GM12878 (cell line): Measurements from ENCODE around the gene LETMD1.

Source experiments
- CTCF ChIP-seq, 3 experiments: IDR thresholded peaks in 2 of 3; conservative IDR thresholded peaks in 1 of 3; 2 replicates each; pipeline ENCODE4 v1.5.1; 2011; ENCODE audit warnings: low read depth in 3 of 3, low read length in 3 of 3, mild to moderate bottlenecking in 3 of 3, control low read depth in 2 of 3, moderate library complexity in 2 of 3, inconsistent platforms in 1 of 3, mixed read lengths in 1 of 3; ENCODE audit not compliant: control insufficient read depth in 2 of 3, insufficient read depth in 1 of 3; ENCODE audit errors: extremely low read depth in 1 of 3
- EP300 ChIP-seq, 2 experiments: fragments of 150-350 bp in 1 of 2; IDR thresholded peaks; 2 replicates each; pipeline ENCODE4 v1.6.1; 2011 to 2012; ENCODE audit warnings: low read depth in 2 of 2, low read length in 2 of 2, borderline replicate concordance in 1 of 2, improper control_type of control experiment in 1 of 2, inconsistent platforms in 1 of 2; ENCODE audit not compliant: control insufficient read depth in 1 of 2
- FOXM1 ChIP-seq: IDR thresholded peaks from 2 replicates; pipeline ENCODE4 v1.6.1; 2012; ENCODE audit warnings: low read depth, mild to moderate bottlenecking, inconsistent platforms, low read length, moderate library complexity
- NFXL1 ChIP-seq: fragments of 450-650 bp; IDR thresholded peaks from 2 replicates; pipeline ENCODE4 v1.6.1; 2017; ENCODE audit warnings: antibody characterized with exemption, mild to moderate bottlenecking, borderline replicate concordance
- NR2F1 ChIP-seq: fragments of 450-650 bp; conservative IDR thresholded peaks from 2 replicates; pipeline ENCODE4 v1.6.1; 2017; ENCODE audit warnings: mild to moderate bottlenecking
- RB1 ChIP-seq: fragments of 450-650 bp; formaldehyde crosslinking; IDR thresholded peaks from 2 replicates; pipeline ENCODE4 v1.6.1; 2017; ENCODE audit warnings: mild to moderate bottlenecking, borderline replicate concordance
- SIN3A ChIP-seq: IDR thresholded peaks from 2 replicates; pipeline ENCODE4 v1.6.1; 2012; ENCODE audit warnings: low read depth, low read length, improper control_type of control experiment
- SMC3 ChIP-seq: IDR thresholded peaks from 2 replicates; pipeline ENCODE4 v1.6.1; 2011; ENCODE audit warnings: low read length, improper control_type of control experiment, borderline replicate concordance
- SP1 ChIP-seq: IDR thresholded peaks from one replicate; pipeline ENCODE4 v1.6.1; 2011; ENCODE audit warnings: low read depth, low read length
- ZBTB33 ChIP-seq: fragments of 450-650 bp; IDR thresholded peaks from 2 replicates; pipeline ENCODE4 v1.6.1; 2017; ENCODE audit warnings: mild to moderate bottlenecking
- ZZZ3 ChIP-seq: IDR thresholded peaks from 2 replicates; pipeline ENCODE4 v1.6.1; 2011; ENCODE audit warnings: low read depth; ENCODE audit not compliant: control insufficient read depth, insufficient read length

DNA sequence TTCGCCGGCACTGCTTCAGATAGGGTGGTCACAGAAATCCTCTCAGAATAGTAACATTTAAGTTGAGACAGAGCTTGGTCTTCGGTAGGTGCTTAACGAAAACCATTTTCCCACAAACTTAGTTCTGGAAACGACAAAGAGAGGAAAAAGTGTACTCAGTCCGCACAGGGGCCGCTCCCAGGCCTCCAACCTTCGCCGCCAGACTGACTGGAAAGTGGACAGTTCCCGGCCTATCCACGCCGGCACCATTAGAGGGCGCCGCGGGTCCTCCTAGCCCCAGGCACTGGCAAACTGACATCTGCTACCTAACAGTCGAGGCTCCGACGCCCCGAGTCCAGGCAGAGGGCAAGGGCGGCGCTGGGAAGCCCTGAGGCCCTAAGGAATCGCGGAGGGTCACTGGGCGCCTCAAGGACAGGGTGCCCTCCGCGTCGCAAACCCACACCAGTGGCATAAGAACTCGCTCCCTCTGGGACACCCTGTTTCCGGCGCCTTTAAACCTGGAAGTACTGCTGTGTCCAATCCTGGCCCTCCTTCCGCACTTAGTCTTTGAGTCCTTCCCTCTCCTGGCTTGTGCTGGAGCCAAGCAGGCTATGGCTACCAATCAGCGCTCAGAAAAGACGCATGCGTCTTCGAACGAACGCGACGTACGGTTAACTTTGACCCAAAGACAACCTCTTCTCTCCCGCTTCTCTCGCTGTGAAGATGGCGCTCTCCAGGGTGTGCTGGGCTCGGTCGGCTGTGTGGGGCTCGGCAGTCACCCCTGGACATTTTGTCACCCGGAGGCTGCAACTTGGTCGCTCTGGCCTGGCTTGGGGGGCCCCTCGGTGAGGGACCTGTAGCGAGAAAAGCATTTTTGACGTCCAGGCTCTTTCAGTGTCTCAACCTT, at the start of gene LETMD1:
- peak; percentile 90 for TF ChIP-seq SIN3A
- TF ChIP-seq CTCF (IDR thresholded peaks at IDR 0.05 in 2 of 3, conservative IDR thresholded peaks at IDR 0.05 in 1 of 3; ENCODE audit: control insufficient read depth in 2 of 3, extremely low read depth in 1 of 3, insufficient read depth in 1 of 3, low read depth in 3 of 3, low read length in 3 of 3), result peak; percentile 92 to 97 (median 94)
- peak; percentile 70; the same call in 1 of the 2 replicates for TF ChIP-seq RB1
- TF ChIP-seq SMC3, result peak; percentile 65
- no peak for TF ChIP-seq NFXL1
- TF ChIP-seq ZZZ3, result no peak
- TF ChIP-seq ZBTB33, result 0 out of 2 replicates have a peak, but pooled peaks have one; percentile 16
- no peak for TF ChIP-seq FOXM1
- no peak for TF ChIP-seq EP300 (IDR thresholded peaks at IDR 0.05; ENCODE audit: borderline replicate concordance in 1 of 2, control insufficient read depth in 1 of 2, low read depth in 2 of 2, low read length in 2 of 2)
- TF ChIP-seq NR2F1, result peak; percentile 77
- peak; percentile 54 for TF ChIP-seq SP1
